ENCODE results near the gene RPLP1.

GRCh38 chr15:69434679-69435078, 17.9 kb upstream of the RPLP1 start:
- TF ChIP-seq CTCF (IDR thresholded peaks at IDR 0.05) (no peak), POLR2A (IDR thresholded peaks at IDR 0.05) (no peak)

Measured in heart left ventricle (tissue), 13 donors.